Measurements from ENCODE around the gene CTDSP1. TPM values are rescaled to one million over a fixed set of nuclear protein-coding genes. Genes with fewer than 3 reads are reported as not detected.

The CTDSP1 gene
- total RNA-seq, 1 experiment from 2014 or later, result 36.3 TPM

Other genes with a start within 250 kb of the CTDSP1 start
- not detected in 2 replicates for gene CXCR1, start 232.9 kb upstream of the CTDSP1 start, total RNA-seq (2014; rRNA removed; shearing (Covaris generic))
- gene ARPC2, start 182.7 kb upstream of the CTDSP1 start, total RNA-seq (2014; rRNA removed; shearing (Covaris generic)), result 293 and 345 TPM in 2 replicates
- not detected in 2 replicates for gene GPBAR1, start 138.9 kb upstream of the CTDSP1 start, total RNA-seq (2014; rRNA removed; shearing (Covaris generic))
- 237 and 278 TPM in 2 replicates for gene AAMP, start 129.7 kb upstream of the CTDSP1 start, total RNA-seq (2014; rRNA removed; shearing (Covaris generic))
- 25.0 and 36.4 TPM in 2 replicates for gene PNKD, start 129.3 kb upstream of the CTDSP1 start, total RNA-seq (2014; rRNA removed; shearing (Covaris generic))
- gene TMBIM1, start 107.4 kb upstream of the CTDSP1 start, total RNA-seq (2014; rRNA removed; shearing (Covaris generic)), result 39.1 and 44.4 TPM in 2 replicates
- not detected in 2 replicates for gene CATIP, start 43.0 kb upstream of the CTDSP1 start, total RNA-seq (2014; rRNA removed; shearing (Covaris generic))
- not detected in 2 replicates for gene SLC11A1, start 17.6 kb upstream of the CTDSP1 start, total RNA-seq (2014; rRNA removed; shearing (Covaris generic))
- gene VIL1, start 19.3 kb downstream of the CTDSP1 start, total RNA-seq (2014; rRNA removed; shearing (Covaris generic)), result 0.06 TPM in 1 of 2 replicates, not detected in the other
- 11.4 and 16.1 TPM in 2 replicates for gene USP37, start 168.5 kb downstream of the CTDSP1 start, total RNA-seq (2014; rRNA removed; shearing (Covaris generic))
- gene CNOT9, start 169.0 kb downstream of the CTDSP1 start, total RNA-seq (2014; rRNA removed; shearing (Covaris generic)), result 94.2 and 118 TPM in 2 replicates
- gene PLCD4, start 208.0 kb downstream of the CTDSP1 start, total RNA-seq (2014; rRNA removed; shearing (Covaris generic)), result 0.06 TPM in 1 of 2 replicates, not detected in the other